CD4-positive, alpha-beta T cell (primary cell): ENCODE data around the gene NSFL1C. TPM values are rescaled to one million over a fixed set of nuclear protein-coding genes. Genes with fewer than 3 reads are reported as not detected.

Experiments used
- ATAC-seq: fragments of 200-7000 bp; cut with Tn5 transposase; one replicate; pipeline ENCODE4 v1.10.0; 2022; ENCODE audit warnings: mild to moderate bottlenecking; ENCODE audit not compliant: poor library complexity
- CTCF ChIA-PET: fragments of 350-600 bp; sonication (Branson Sonifier 250); formaldehyde crosslinking; loops from one replicate; lab custom pipeline; 2021; ENCODE audit warnings: antibody characterized with exemption, inconsistent platforms; lab: Charles Lee
- POLR2A ChIA-PET: fragments of 350-600 bp; sonication (Branson Sonifier 250); formaldehyde crosslinking; loops from one replicate; lab custom pipeline; 2021; ENCODE audit warnings: antibody characterized with exemption, inconsistent platforms; lab: Charles Lee
- DNase-seq, 14 experiments: peaks; one replicate each; pipeline ENCODE4 v3.0.0-alpha.2; 2013 to 2020; ENCODE audit warnings: mixed read lengths in 2 of 14
- H3K27ac ChIP-seq, 2 donors: one replicate each; pipeline versions ENCODE4 v1.5.1 to v1.7.0; 2013; ENCODE audit warnings: low read length in 2 of 2, low read depth in 1 of 2, mild to moderate bottlenecking in 1 of 2
- H3K27me3 ChIP-seq, 2 experiments: 1 replicate in 1 of 2; 2 replicates in 1 of 2; pipeline versions ENCODE4 v1.6.1 to v1.7.0; 2013; ENCODE audit warnings: low read length in 2 of 2, control low read depth in 1 of 2, mild to moderate bottlenecking in 1 of 2, moderate library complexity in 1 of 2; ENCODE audit not compliant: insufficient read depth in 2 of 2, control insufficient read depth in 1 of 2
- H3K36me3 ChIP-seq: one replicate; pipeline ENCODE4 v1.6.1; 2013; ENCODE audit warnings: low read length, control low read depth; ENCODE audit not compliant: insufficient read depth
- H3K4me1 ChIP-seq: one replicate; pipeline ENCODE4 v1.6.1; 2013; ENCODE audit warnings: low read length, control low read depth; ENCODE audit not compliant: insufficient read depth
- H3K4me3 ChIP-seq: one replicate; pipeline ENCODE4 v1.5.1; 2013; ENCODE audit warnings: mild to moderate bottlenecking, low read length, moderate library complexity
- H3K9me3 ChIP-seq, 2 experiments: 1 replicate in 1 of 2; 2 replicates in 1 of 2; pipeline versions ENCODE4 v1.6.1 to v1.7.0; 2013; ENCODE audit warnings: low read length in 2 of 2, mild to moderate bottlenecking in 2 of 2, control low read depth in 1 of 2, moderate library complexity in 1 of 2; ENCODE audit not compliant: control insufficient read depth in 1 of 2, insufficient read depth in 1 of 2
- H3K27ac Mint-ChIP-seq: one replicate; pipeline ENCODE4 v1.8.0; 2020; ENCODE audit warnings: mixed read lengths
- H3K27me3 Mint-ChIP-seq: one replicate; pipeline ENCODE4 v1.8.0; 2021; ENCODE audit warnings: mixed read lengths
- H3K36me3 Mint-ChIP-seq: one replicate; pipeline ENCODE4 v1.8.0; 2021; ENCODE audit warnings: low read depth, mixed read lengths
- H3K4me1 Mint-ChIP-seq: one replicate; pipeline ENCODE4 v1.8.0; 2021; ENCODE audit warnings: low read depth, mixed read lengths
- H3K4me3 Mint-ChIP-seq: one replicate; pipeline ENCODE4 v1.8.0; 2020; ENCODE audit warnings: mild to moderate bottlenecking, mixed read lengths
- H3K9me3 Mint-ChIP-seq: one replicate; pipeline ENCODE4 v1.8.0; 2020; ENCODE audit warnings: mixed read lengths
- CTCF ChIP-seq: fragments of 200-600 bp; IDR thresholded peaks from one replicate; pipeline ENCODE4 v1.8.0; 2022; ENCODE audit warnings: antibody characterized with exemption, mild to moderate bottlenecking
- intact Hi-C, 2 experiments: fragments of 100-400 bp; cut with DNase I in 1 of 2; cut with micrococcal nuclease in 1 of 2; formaldehyde crosslinking; loops; one replicate each; pipeline versions ENCODE4 v1.15.1 to v1.9.0; 2023 to 2025; cut with DNase I, micrococcal nuclease
- total RNA-seq, 174 experiments: library from RNA in 2 of 174; stranded (reverse) in 2 of 174; gene quantifications; one replicate each; pipeline ENCODE4 v1.2.3 and lab custom pipeline; 2021 to 2026

The NSFL1C gene
- total RNA-seq, 2 experiments from 2014 or later: 53.2 to 53.4 TPM

GRCh38 chr20:1393507-1393882 is 73.2 kb downstream of the NSFL1C start:
- H3K4me3 ChIP-seq: peak overlapping the region; percentile 85

DNA sequence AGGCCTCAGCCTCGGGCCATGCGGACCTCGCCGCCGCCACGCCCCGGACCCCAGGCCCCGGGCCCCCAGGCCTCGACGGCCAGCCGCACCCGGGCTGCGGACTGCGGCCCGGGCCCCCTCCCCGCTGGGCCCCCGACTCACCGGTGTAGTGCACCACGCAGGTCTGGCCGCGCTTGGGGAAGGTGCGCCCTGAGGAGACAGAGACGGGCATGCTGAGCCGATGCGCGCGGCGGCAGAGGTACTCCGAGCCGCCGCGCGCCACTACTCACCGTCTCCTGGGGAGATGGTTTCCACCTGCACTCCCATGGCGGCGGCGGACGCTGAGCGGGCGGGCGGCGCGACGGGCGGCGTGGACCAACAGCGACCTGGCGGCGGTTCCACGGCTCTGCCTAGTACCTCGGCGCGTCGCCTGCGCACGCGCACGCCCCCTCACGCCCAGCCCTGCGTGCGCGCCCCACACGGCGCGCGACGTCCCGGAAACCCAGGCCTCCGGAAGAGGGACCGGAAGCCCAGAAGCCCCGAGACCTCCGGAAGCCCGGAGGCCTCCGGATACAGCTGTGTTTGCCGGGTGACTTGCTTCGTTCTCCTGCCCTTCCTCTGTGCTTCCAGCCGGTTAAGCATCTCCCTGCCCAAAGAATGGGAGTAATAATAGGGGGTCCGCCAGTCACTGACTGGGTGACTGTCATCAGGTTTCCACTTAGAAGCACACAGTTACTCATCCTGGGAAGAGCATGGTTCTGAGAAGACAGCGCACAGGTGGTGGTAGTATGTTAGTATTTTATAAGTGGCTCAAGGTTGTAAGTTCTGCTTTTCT is 73.7 kb downstream of the NSFL1C start, which contains the start of gene FKBP1A:
Gene FKBP1A (minus strand): TSS at position 362 of the 814 bp plus-strand sequence. CDS start 56 bp downstream, at position 306.
- DNase-seq (peak; percentile 84 to 97 (median 92)), ATAC-seq (peak; percentile 83)
- H3K36me3 Mint-ChIP-seq: peaks cover 11% of the 10 kb centered on the region
- TF ChIP-seq CTCF: no peak
- ChIA-PET CTCF (interaction anchor here (3.4 kb wide), 1 partner anchor 74 kb away, joined by 13 read pairs; the partner anchor contains the start of gene NSFL1C), POLR2A (interaction anchor here (0.8 to 2.6 kb wide), 6 partner anchors 8 to 92 kb away, joined by 3 to 11 read pairs (median 5); partner anchors contain the start of gene NSFL1C)
- intact Hi-C loops: loop anchor here (1.0 to 10.0 kb wide), 8 partner anchors 44 to 712 kb away; partner anchors contain the start of genes NSFL1C (in 2 of the 2), RAD21L1 (in 1 of the 2) and STK35 (in 1 of the 2)
- peak within 1 kb of the TSS; percentile 98 for H3K4me3 Mint-ChIP-seq
- H3K9me3 Mint-ChIP-seq: no peaks in the 10 kb centered on the region
- H3K27me3 Mint-ChIP-seq: no peaks in the 10 kb centered on the region
- peak within 1 kb of the TSS; percentile 85 for H3K4me3 ChIP-seq
- no peaks in the 10 kb centered on the region for H3K36me3 ChIP-seq
- peak within 1 kb of the TSS; percentile 37 to 72 for H3K27ac ChIP-seq
- no peaks in the 10 kb centered on the region for H3K27me3 ChIP-seq
- H3K27ac Mint-ChIP-seq: peak within 1 kb of the TSS; percentile 89
- H3K4me1 ChIP-seq: peaks cover 60% of the 10 kb centered on the region
- peaks cover 0 to 7% of the 10 kb centered on the region in 2 experiments for H3K9me3 ChIP-seq
- H3K4me1 Mint-ChIP-seq: peaks cover 62% of the 10 kb centered on the region

More at GRCh38 chr20:1393507-1393882, 73.2 kb downstream of the NSFL1C start:
- Histone ChIP-seq H3K36me3 (no peaks in the 10 kb centered on the region), H3K27ac (peak overlapping the region; percentile 37 to 72), H3K27me3 (no peaks in the 10 kb centered on the region), H3K9me3 (peaks cover 0 to 7% of the 10 kb centered on the region in 2 experiments), H3K4me1 (peaks cover 56% of the 10 kb centered on the region)
- POLR2A ChIA-PET: interaction anchor here (0.8 to 2.6 kb wide), 5 partner anchors 8 to 73 kb away, joined by 3 to 11 read pairs (median 6); partner anchors contain the start of gene NSFL1C
- CTCF ChIA-PET: interaction anchor here (3.4 kb wide), 1 partner anchor 73 kb away, joined by 13 read pairs; the partner anchor contains the start of gene NSFL1C
- intact Hi-C loops: loop anchor here (1.0 to 10.0 kb wide), 8 partner anchors 43 to 711 kb away; partner anchors contain the start of genes NSFL1C (in 2 of the 2), RAD21L1 (in 1 of the 2) and STK35 (in 1 of the 2)
- H3K27ac Mint-ChIP-seq: peak overlapping the region; percentile 86
- DNase-seq (no peak), ATAC-seq (no peak)
- no peak for TF ChIP-seq CTCF
- peaks cover 56% of the 10 kb centered on the region for H3K4me1 Mint-ChIP-seq
- H3K36me3 Mint-ChIP-seq: peaks cover 8% of the 10 kb centered on the region
- H3K9me3 Mint-ChIP-seq: no peaks in the 10 kb centered on the region
- no peaks in the 10 kb centered on the region for H3K27me3 Mint-ChIP-seq
- H3K4me3 Mint-ChIP-seq: peak overlapping the region; percentile 98

DNA sequence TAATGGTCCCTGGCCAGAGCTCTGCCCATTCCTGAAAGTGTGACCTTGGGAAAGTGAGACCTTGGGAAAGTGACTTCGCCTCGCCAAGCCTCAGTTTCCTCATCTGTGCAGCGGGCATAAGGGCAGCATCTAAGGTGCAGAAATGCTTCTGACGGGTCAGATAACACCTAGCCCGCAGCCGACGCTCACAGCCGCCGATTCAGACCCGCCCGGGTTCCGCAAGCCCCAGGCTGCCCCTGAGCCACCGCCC is 74.3 kb downstream of the NSFL1C start:
- H3K36me3 ChIP-seq: no peaks in the 10 kb centered on the region
- H3K9me3 Mint-ChIP-seq: no peaks in the 10 kb centered on the region
- peaks cover 12% of the 10 kb centered on the region for H3K36me3 Mint-ChIP-seq
- peaks cover 66% of the 10 kb centered on the region for H3K4me1 ChIP-seq
- intact Hi-C loops: loop anchor here (1.0 to 10.0 kb wide), 6 partner anchors 44 to 712 kb away; partner anchors contain the start of genes NSFL1C (in 1 of the 2) and STK35 (in 1 of the 2)
- POLR2A ChIA-PET: interaction anchor here (1.5 to 2.6 kb wide), 4 partner anchors 62 to 91 kb away, joined by 3 to 11 read pairs (median 8); partner anchors contain the start of gene NSFL1C
- no peak for DNase-seq
- no peak for TF ChIP-seq CTCF
- H3K27me3 ChIP-seq: no peaks in the 10 kb centered on the region
- peak overlapping the region; percentile 85 for H3K4me3 ChIP-seq
- peak overlapping the region; percentile 25 to 72 for H3K27ac ChIP-seq
- peaks cover 66% of the 10 kb centered on the region for H3K4me1 Mint-ChIP-seq
- H3K27me3 Mint-ChIP-seq: no peaks in the 10 kb centered on the region
- peak overlapping the region; percentile 94 for H3K4me3 Mint-ChIP-seq
- ATAC-seq: peak; percentile 3
- CTCF ChIA-PET: interaction anchor here (3.4 kb wide), 1 partner anchor 74 kb away, joined by 13 read pairs; the partner anchor contains the start of gene NSFL1C
- peak overlapping the region; percentile 89 for H3K27ac Mint-ChIP-seq
- peaks cover 0 to 7% of the 10 kb centered on the region in 2 experiments for H3K9me3 ChIP-seq

Other genes with a start within 250 kb of the NSFL1C start
- gene RAD21L1, start 240.8 kb downstream of the NSFL1C start, total RNA-seq: under 1 TPM in 1 of 2 experiments, not detected in 1; 0.58 TPM
- gene SNPH, start 200.6 kb downstream of the NSFL1C start, total RNA-seq: 10 to 100 TPM; 12.8 to 13.0 TPM
- 1 to 10 TPM; 1.2 to 1.3 TPM for gene SDCBP2, start 137.7 kb downstream of the NSFL1C start, total RNA-seq
- gene FKBP1A, start 73.8 kb downstream of the NSFL1C start, total RNA-seq: 10 to 100 TPM; 43.3 to 45.4 TPM
- gene SIRPB2, start 24.6 kb upstream of the NSFL1C start, total RNA-seq: under 1 TPM; 0.20 to 0.49 TPM
- under 1 TPM; 0.28 to 0.55 TPM for gene SIRPD, start 90.9 kb upstream of the NSFL1C start, total RNA-seq
- gene SIRPB1, start 153.2 kb upstream of the NSFL1C start, total RNA-seq: 1 to 10 TPM; 7.8 to 8.6 TPM
- 10 to 100 TPM; 28.0 to 28.3 TPM for gene SIRPG, start 190.9 kb upstream of the NSFL1C start, total RNA-seq